Tibial artery (tissue), 4 donors: Measurements from ENCODE around the gene ERF.

Experiments used
- DNase-seq, 2 donors: peaks; one replicate each; pipeline ENCODE4 v3.0.0-alpha.2; 2019
- H3K27ac ChIP-seq, 2 donors: fragments of 200-600 bp; sonication (generic) in 1 of 2; 1 replicate in 1 of 2; 2 replicates in 1 of 2; pipeline ENCODE4 v1.5.1; 2018 to 2019; ENCODE audit warnings: mild to moderate bottlenecking in 1 of 2
- H3K27me3 ChIP-seq, 2 donors: fragments of 200-600 bp; sonication (generic) in 1 of 2; one replicate each; pipeline versions ENCODE4 v1.5.1 to v1.6.0; 2016 to 2019
- H3K36me3 ChIP-seq, 3 donors: fragments of 200-600 bp; sonication (generic) in 2 of 3; one replicate each; pipeline ENCODE4 v1.5.1; 2016 to 2019; ENCODE audit warnings: mild to moderate bottlenecking in 2 of 3
- H3K4me1 ChIP-seq, 4 donors: fragments of 200-600 bp; sonication (generic) in 2 of 4; 1 replicate in 3 of 4; 2 replicates in 1 of 4; pipeline ENCODE4 v1.5.1; 2016 to 2019
- H3K4me3 ChIP-seq, 2 donors: fragments of 200-600 bp; sonication (generic) in 1 of 2; 1 replicate in 1 of 2; 2 replicates in 1 of 2; pipeline ENCODE4 v1.5.1; 2018 to 2019; ENCODE audit warnings: mild to moderate bottlenecking in 2 of 2
- H3K9me3 ChIP-seq, 3 donors: fragments of 200-600 bp; sonication (generic) in 1 of 3; one replicate each; pipeline ENCODE4 v1.5.1; 2016 to 2019
- CTCF ChIP-seq, 2 experiments: fragments of 200-600 bp in 1 of 2; fragments of 450-650 bp in 1 of 2; IDR thresholded peaks; one replicate each; pipeline ENCODE4 v1.5.1; 2017 to 2019; ENCODE audit warnings: antibody characterized with exemption in 2 of 2, mild to moderate bottlenecking in 1 of 2, moderate library complexity in 1 of 2
- intact Hi-C: fragments of 100-400 bp; cut with DNase I; formaldehyde crosslinking; loops from one replicate; pipeline ENCODE4 v1.15.0; 2023; ENCODE audit warnings: low total_unique reads

Gene ERF

DNA sequence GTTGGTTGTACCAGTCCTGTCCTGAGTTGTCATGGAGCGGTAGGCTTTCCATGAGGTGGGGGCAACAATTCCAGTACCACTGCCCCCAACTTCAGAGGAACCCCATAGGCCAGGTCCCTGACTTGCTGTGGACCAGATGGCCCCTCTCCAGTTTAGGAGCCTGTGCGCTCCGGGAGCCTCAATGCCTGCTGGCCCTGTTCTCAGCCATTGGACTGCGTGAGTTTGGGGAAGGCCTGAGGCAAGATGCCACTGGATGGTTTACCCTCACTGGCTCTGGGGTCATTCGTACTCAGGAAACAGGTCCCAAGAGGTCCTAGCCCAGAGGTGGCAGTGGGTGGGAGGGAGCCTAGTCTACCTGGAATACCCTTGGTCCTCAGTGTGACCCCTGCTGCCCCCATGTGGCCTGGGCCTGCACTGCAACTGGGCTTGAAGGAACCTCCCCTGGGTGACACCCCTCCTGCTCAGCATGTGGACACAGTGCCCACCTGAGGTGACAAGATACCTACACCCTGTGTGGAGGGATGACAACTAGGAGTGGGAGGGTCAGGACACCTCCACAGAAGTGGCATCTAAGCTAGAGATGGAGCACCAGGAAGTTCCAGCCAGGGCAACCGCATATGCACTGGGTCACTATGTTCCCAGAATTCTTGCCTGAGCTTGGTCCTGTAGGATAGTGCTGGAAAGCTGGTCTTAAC is 41.0 kb upstream of the ERF start:
- DNase-seq: peak; percentile 88 to 90

GRCh38 chr19:42295342-42295741 is 40.4 kb upstream of the ERF start:
- H3K27me3 ChIP-seq: no peaks in the 10 kb centered on the region
- H3K36me3 ChIP-seq: peaks cover 26 to 56% (median 48%) of the 10 kb centered on the region in 3 donors
- peaks cover 0 to 3% (median 0%) of the 10 kb centered on the region in 4 donors for H3K4me1 ChIP-seq
- no peak overlapping the region for H3K4me3 ChIP-seq
- no peak for DNase-seq
- intact Hi-C loops: loop anchor here (2.0 to 10.0 kb wide), 2 partner anchors 49 to 161 kb away; partner anchors contain the start of gene POU2F2
- no peak for TF ChIP-seq CTCF (IDR thresholded peaks at IDR 0.05)
- H3K9me3 ChIP-seq: no peaks in the 10 kb centered on the region
- no peak overlapping the region for H3K27ac ChIP-seq

More for the DNA sequence above, 41.0 kb upstream of the ERF start:
- no peaks in the 10 kb centered on the region for H3K9me3 ChIP-seq
- intact Hi-C loops: loop anchor here (2.0 to 10.0 kb wide), 2 partner anchors 49 to 161 kb away; partner anchors contain the start of gene POU2F2
- TF ChIP-seq CTCF (IDR thresholded peaks at IDR 0.05): peak; percentile 94 to 97
- peaks cover 0 to 3% (median 0%) of the 10 kb centered on the region in 4 donors for H3K4me1 ChIP-seq
- no peak overlapping the region for H3K4me3 ChIP-seq
- H3K27me3 ChIP-seq: no peaks in the 10 kb centered on the region
- H3K27ac ChIP-seq: no peak overlapping the region
- H3K36me3 ChIP-seq: peaks cover 21 to 50% (median 42%) of the 10 kb centered on the region in 3 donors

DNA sequence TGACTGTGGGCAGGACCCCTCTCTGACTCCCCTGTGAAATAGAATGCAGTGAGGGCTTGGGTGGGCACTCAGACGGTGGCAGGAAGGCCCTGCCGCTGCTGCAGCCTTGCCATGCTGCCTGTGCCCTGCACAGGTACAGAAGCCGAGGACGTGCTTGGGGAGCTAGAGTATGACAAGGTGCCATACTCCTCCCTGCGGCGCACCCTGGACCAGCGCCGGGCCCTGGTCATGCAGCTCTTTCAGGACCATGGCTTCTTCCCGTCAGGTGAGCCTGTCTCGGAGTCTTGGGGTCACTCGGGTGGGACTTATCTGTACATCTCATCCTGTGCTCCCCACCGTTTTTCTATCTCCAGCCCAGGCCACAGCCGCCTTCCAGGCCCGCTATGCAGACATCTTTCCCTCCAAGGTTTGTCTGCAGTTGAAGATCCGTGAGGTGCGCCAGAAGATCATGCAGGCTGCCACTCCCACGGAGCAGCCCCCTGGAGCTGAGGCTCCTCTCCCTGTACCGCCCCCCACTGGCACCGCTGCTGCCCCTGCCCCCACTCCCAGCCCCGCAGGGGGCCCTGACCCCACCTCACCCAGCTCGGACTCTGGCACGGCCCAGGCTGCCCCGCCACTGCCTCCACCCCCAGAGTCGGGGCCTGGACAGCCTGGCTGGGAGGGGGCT is 39.7 kb upstream of the ERF start:
- Histone ChIP-seq H3K27me3 (no peaks in the 10 kb centered on the region), H3K4me3 (no peak overlapping the region), H3K4me1 (peaks cover 0 to 3% (median 0%) of the 10 kb centered on the region in 4 donors), H3K27ac (no peak overlapping the region), H3K9me3 (no peaks in the 10 kb centered on the region), H3K36me3 (peaks cover 34 to 63% (median 56%) of the 10 kb centered on the region in 3 donors)
- TF ChIP-seq CTCF (IDR thresholded peaks at IDR 0.05): no peak
- DNase-seq: no peak
- intact Hi-C loops: loop anchor here (2.0 to 10.0 kb wide), 2 partner anchors 48 to 160 kb away; partner anchors contain the start of gene POU2F2

DNA sequence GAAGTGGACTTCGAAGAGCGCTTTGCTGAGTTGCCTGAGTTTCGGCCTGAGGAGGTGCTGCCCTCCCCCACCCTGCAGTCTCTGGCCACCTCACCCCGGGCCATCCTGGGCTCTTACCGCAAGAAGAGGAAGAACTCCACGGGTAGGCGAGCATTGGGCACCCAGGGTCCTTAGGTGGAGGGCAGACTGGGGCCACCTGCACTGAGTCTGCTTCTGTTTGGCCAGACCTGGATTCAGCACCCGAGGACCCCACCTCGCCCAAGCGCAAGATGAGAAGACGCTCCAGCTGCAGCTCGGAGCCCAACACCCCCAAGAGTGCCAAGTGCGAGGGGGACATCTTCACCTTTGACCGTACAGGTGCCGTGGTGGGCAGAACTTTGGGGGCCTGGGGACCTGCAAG is 39.0 kb upstream of the ERF start:
- Histone ChIP-seq H3K4me1 (peaks cover 0 to 3% (median 0%) of the 10 kb centered on the region in 4 donors), H3K36me3 (peaks cover 40 to 70% (median 62%) of the 10 kb centered on the region in 3 donors), H3K9me3 (no peaks in the 10 kb centered on the region), H3K27me3 (no peaks in the 10 kb centered on the region), H3K4me3 (no peak overlapping the region), H3K27ac (no peak overlapping the region)
- DNase-seq: no peak
- intact Hi-C loops: loop anchor here (2.0 to 10.0 kb wide), 2 partner anchors 47 to 159 kb away; partner anchors contain the start of gene POU2F2
- TF ChIP-seq CTCF (IDR thresholded peaks at IDR 0.05): no peak

DNA sequence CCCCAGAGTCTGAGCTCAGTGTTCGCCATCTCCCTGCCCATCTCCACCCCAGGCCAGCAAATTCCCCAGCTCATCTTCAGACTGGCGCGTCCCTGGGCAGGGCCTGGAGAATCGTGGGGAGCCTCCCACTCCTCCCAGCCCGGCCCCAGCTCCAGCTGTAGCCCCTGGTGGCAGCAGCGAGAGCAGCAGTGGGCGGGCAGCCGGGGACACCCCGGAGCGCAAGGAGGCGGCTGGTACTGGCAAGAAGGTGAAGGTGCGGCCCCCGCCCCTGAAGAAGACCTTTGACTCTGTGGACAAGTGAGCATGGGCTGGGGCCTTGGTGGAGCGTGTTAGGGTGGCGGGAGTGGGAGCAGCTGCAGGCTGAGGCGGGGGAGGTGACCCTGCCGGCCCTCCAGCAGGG is 38.6 kb upstream of the ERF start:
- Histone ChIP-seq H3K27me3 (no peaks in the 10 kb centered on the region), H3K36me3 (peaks cover 44 to 74% (median 66%) of the 10 kb centered on the region in 3 donors), H3K4me1 (peaks cover 0 to 3% (median 0%) of the 10 kb centered on the region in 4 donors), H3K27ac (no peak overlapping the region), H3K4me3 (no peak overlapping the region), H3K9me3 (no peaks in the 10 kb centered on the region)
- no peak for DNase-seq
- intact Hi-C loops: loop anchor here (10.0 kb wide), 1 partner anchor 159 kb away; the partner anchor contains the start of gene POU2F2
- no peak for TF ChIP-seq CTCF (IDR thresholded peaks at IDR 0.05)
